Epithelial cell of prostate (primary cell): ENCODE measurements around the gene RAB28.

ENCODE experiments used
- DNase-seq: peaks from one replicate; pipeline ENCODE4 v3.0.0-alpha.2; 2011; ENCODE audit warnings: low read depth, low spot score
- H3K27ac ChIP-seq: fragments of 450-650 bp; 2 replicates; pipeline ENCODE4 v1.5.1; 2017; ENCODE audit warnings: mild to moderate bottlenecking

The RAB28 gene

DNA sequence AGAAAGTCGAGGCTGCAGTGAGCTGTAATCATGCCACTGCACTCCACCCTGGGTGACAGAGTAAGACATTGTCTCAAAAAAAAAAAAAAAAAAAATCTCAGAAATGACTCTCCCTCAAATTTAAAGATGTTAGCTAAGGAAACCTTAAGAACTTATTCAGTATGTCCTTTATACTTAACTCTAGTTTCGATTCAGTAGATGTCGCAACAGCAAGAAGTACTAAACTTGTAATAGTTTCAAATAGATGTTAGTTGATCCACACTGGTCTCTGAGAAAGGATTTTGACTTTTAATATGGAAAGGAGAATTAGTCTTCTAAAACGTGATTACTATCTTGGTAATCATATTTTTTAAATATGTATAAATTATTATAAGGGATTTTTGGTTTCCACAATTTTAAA, 30.6 kb upstream of the RAB28 start:
- H3K27ac ChIP-seq, result no peak overlapping the region
- no peak for DNase-seq

DNA sequence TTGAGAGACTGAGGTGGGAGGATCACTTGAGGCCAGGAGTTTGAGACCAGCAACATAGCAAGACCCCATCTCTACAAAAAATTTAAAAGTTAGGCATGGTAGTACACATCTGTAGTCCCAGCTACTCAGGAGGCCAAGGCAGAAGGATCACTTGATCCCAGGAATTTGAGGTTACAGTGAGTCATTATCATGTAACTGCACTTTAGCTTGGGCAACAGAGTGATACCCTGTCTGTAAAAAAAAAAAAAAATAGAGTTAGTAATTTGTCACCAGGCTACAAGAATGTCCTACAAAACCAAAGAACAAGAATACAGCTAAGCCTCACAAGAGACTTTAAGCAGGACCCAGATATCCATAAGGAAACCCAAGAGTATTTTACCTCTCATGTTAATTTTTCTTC, 27.0 kb upstream of the RAB28 start:
- H3K27ac ChIP-seq, result no peak overlapping the region
- DNase-seq, result no peak

DNA sequence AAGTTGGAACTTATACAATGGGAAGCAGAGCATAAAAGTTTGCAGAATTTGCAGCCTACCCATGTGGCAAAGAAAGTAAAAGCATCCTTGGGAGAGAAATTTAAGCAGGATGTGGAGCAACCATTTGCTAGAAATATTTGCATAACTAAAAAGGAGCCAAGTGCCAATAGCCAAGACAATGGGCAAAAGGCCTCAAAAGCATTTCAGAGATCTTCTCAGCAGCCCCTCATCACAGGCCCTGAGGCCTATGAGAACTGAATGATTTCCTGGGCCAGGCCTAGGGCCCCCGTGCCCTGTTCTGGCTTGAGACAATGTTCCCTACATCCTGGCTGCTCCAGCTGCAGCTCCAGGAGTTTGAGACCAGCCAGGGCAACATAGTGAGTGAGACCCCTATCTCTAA, 25.3 kb upstream of the RAB28 start:
- DNase-seq, result no peak
- no peak overlapping the region for H3K27ac ChIP-seq

DNA sequence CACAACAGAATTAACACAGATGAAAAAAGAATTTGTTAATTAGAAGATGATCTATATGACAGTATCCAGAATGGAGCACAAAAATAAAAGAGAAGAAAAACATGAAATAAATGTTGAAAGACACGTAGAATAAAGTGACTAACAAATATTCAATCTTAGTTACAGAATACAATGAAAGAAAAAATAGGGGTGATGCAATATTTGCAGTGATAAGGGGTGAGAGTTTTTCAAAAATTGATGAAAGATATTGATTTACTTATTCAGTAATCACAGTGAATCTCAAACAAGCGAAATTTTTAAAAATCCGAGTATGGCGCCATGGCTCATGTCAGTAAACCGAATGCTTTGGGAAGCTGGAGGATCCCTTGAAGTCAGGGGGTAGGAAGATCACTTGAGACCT, 20.2 kb upstream of the RAB28 start:
- no peak overlapping the region for H3K27ac ChIP-seq
- no peak for DNase-seq

DNA sequence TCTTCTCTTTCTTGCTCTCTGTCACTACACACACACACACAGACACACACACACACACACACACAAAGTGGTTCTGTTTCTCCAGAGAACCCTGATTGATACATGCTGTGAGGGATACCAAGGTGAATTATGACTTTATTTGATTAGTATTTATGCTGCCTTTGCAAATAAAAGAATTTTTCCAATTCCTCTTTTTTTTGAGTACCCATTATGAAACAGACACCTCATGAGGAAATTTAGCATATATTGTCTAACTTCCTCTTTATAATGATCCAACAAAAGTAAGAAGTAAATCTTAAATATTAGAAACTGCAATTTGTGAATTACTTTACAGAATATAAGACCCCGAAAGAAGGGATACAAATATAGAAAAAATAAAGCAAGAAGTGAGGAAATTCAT, 14.3 kb upstream of the RAB28 start:
- no peak for DNase-seq
- no peak overlapping the region for H3K27ac ChIP-seq

DNA sequence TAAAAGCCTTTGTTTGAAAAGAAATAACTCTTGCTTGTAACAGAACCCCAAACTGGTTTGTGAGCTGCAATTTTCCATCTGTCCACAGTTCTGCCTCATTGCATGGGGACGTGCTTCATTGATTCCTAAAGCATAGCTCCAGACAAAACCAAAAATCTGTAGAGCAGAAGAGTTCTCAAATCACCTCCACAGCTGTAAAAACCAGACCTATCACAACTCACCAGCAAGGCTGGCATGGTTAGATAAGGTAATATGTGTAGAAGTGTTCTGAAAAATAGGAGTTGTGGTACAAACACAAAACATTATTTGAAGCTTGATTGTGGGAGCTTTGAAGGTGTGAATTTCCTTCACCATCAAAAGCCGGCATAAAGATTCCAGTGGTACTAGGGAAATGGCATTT, 12.5 kb upstream of the RAB28 start:
- no peak overlapping the region for H3K27ac ChIP-seq
- no peak for DNase-seq

DNA sequence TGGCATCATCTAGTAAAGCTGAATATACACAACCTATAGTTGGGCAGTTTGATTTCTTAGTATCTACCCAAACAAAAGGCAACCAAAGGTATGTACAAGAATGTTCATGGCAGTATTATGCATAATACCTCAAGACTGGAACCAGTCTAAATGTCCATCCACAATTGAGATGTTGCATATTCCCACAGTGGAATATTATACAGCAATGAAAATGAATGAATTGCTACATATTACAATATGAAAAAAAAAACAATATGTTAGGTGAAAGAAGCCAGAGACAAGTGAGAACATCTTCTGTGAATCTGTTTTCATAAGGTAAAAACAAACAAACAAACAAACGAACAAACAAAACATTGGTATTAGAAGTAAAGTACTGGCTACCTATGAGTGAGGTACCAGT, 11.6 kb upstream of the RAB28 start:
- DNase-seq, result no peak
- no peak overlapping the region for H3K27ac ChIP-seq

DNA sequence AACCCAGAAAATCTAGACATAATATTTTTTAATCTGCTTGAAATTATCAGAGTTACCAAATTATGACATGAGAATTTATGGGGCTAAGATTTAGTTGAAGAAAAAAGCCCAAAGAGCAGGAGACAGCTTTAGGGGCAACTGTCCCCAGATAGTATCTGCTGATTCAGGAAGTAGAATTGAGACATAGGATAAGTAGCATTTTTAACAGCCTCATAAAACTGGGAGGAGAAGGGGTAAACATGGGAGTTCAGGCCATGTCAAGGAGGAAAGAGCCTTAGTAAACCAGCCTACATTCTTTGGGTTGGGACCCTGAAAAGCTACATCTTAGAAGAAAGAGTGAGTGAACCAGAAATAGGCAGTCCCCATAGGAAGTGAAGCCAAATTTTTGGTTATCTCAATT, 9.7 kb upstream of the RAB28 start:
- no peak for DNase-seq
- H3K27ac ChIP-seq, result no peak overlapping the region

DNA sequence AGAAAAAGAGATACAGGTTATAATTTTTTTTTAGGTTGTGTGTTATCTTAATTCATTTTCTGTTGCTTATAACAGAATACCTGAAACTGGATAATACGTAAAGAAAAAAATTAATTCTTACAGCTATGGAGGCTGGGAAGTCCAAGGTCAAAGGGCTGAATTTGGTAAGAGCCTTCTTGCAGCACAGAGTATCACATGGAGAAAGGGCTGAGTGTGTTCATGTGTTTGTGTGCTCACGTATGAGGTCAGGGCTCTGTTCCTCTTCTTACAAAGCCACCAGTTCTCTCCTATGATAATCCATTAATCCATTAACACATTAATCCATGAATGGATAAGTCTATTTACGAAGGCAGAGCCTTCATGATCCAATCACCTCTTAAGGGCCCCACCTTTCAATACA, 8.6 kb upstream of the RAB28 start:
- no peak overlapping the region for H3K27ac ChIP-seq

DNA sequence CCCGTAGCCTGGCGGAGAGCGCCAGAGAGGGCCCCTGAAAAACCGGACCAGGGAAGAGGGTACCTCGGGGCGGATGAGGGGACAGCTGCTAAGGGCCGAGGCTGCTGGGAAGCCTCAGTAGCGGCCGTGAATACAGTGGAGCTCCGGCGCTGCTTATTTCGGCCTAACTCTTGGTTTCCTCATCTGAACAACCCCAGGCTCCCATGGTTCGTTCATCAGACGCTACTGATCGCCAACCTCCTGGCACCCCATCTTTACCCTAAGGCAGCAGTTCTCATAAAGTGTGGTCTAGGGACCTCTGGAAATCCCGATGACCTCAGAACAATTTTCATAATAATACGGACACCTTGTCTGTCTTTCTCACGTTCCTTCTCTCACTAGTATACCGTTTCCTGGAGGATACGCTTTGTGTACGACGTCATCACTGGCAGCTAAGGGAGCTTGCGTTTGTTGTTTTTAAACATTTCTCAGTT, 645 bp upstream of the RAB28 start:
- no peak for DNase-seq

More for the DNA sequence above, 8.6 kb upstream of the RAB28 start:
- no peak for DNase-seq

DNA sequence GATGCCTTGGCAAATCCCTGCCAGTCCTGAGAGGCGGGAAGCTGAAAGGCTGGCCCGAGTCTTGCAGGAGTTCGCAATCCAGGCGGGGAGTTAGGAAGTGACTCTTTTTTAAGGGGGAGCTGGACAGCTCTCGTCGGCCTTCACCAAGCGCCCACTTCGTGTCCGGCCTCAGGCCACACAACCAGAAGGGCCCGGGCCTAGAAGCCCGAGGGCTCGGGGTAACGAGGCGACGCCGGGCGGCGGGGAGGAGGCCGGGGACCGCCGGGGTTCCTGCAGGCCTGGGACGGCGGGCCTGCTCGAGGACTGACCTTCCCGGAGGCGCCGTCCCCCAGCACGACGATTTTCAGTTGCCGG, 395 bp downstream of the RAB28 start:
- peak overlapping the region; percentile 75 for H3K27ac ChIP-seq
- no peak for DNase-seq

More for the DNA sequence above, 645 bp upstream of the RAB28 start:
- H3K27ac ChIP-seq, result peak overlapping the region; percentile 75

DNA sequence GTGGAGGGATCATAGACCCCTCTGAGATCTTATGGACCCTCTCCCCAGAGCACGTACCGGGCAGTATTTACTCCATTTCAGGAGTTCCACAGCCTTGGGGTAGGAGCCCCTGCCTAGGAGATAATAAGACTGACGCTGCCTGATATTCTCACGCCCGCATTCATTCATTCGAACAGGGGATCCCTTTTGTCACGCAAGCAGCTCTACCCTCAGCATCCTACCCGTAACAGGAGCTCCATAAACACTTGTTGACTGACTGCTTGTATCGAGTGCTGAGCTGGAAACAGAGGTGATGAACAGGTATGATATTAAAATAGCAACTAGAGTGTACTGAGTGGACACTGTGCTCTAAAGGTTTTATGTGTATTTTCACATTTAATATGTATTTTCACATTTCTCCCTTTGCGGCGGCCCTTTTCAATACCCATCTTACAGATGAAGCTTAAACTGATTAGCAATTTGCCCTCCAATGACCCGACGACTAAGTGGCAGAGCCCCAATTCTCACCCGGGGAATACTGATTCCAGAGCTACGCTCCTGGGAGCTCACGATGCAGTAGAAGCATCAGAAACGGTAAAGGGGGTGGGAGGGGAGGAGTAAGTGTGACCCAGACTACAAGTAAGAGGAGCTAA, 888 bp downstream of the RAB28 start:
- H3K27ac ChIP-seq, result peak overlapping the region; percentile 75
- no peak for DNase-seq

DNA sequence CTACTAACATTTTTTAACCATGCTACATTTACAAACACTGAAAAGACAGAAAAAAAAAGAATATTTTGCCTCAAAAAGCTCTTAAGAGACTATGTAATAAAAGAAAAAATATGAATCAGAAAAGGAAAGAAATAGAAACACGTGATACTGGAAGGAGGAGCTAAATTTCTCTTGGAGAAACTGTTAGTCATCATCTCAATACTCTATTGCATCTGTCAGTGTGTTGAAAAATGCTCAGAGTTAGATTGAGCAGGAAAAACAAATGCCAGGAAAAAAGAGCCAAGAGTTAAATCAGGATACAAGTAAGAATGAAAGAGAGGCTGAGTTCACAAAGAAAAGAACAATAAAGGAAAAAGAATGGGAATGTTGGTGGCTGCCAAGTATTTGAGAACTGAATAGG, 2.6 kb downstream of the RAB28 start:
- DNase-seq, result no peak
- H3K27ac ChIP-seq, result no peak overlapping the region

DNA sequence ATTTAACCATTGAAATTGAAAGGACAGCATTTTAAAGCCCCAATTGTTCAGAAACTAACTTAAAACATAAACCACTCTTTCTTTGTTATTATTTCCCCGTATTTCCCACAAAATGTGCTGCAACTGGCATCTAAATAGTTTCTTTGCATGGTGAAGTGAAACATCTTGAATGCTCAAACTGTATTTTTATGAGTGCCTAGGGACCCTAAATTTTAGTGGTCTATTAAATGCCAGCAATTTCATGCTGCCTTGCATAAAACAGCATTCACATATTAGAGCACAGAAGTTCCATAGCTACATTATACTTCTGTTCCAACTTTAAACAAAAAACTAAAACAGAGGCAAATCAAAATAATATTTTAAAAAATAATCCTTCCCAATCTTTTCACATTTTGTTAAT, 5.4 kb downstream of the RAB28 start:
- H3K27ac ChIP-seq, result no peak overlapping the region
- no peak for DNase-seq

DNA sequence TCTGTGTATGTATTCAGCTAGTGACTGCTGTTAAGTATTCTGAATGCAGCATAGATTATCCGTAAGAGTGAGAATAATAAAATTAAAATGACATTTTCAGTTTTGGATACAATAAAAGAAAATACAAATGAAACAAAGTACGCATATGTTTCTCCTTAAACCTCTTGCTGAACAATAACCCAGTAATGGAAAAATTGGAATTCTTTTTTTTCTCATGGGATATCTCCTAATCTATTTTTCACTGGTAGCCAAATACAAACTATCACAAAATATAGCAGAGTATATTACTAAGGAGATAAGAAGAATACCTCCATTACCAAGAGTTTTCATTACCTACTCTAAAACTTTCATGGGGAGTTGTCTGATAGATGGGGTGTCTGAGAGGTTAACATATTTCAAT, 6.0 kb downstream of the RAB28 start:
- no peak for DNase-seq
- no peak overlapping the region for H3K27ac ChIP-seq

DNA sequence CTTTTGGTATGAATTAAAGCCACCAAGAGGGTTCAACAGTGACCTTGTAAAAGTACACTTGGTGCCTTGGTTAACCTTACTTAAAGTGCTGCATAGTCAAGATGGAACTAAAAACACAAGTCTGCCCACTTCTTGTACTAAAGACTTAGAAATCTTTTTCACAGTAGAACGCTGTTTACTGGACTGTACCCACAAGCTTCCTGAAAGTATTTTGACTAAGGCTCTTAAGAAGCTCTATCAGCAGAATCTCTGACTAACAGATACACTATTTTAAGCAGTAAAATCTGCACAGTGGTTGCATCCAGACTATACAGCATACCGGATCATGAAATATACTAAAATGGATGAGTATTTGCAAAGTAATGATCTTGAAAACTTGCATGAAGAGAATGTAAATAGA, 7.2 kb downstream of the RAB28 start:
- no peak for DNase-seq
- no peak overlapping the region for H3K27ac ChIP-seq

DNA sequence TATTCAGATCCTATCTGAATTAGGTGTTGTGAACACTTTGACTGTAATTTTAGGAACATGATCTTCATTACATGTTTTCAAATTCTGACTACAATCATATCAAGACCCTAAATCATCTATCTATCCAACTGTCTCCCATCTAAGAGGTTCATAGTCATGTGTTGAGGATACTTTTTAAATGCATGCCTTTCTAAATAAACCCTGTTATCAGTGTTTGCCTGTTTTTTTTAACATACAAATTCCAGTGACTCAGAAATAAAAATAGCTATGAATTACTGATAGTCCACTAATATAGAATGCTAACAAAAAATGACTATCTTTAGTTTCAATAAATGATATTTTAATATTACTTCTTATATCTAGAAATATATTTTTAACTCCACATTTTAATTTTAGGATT, 8.0 kb downstream of the RAB28 start:
- DNase-seq, result no peak
- no peak overlapping the region for H3K27ac ChIP-seq

DNA sequence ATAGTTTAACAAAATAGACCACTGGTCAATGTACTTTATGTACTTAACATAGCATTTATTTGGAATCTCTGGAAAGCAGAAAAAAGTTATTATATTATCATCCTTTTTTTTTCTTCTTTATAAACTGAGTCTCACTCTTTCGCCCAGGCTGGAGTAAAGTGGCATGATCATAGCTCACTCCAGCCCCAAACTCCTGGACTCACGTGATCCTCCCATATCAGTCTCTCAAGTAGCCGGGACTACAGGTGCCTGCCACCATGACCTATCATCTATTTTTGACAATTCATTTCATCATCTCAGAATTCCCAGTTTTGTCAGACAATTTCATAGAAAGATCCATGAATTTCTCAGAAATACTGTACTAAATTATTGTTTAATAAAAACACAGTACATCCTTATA, 12.7 kb downstream of the RAB28 start:
- no peak for DNase-seq
- H3K27ac ChIP-seq, result no peak overlapping the region

DNA sequence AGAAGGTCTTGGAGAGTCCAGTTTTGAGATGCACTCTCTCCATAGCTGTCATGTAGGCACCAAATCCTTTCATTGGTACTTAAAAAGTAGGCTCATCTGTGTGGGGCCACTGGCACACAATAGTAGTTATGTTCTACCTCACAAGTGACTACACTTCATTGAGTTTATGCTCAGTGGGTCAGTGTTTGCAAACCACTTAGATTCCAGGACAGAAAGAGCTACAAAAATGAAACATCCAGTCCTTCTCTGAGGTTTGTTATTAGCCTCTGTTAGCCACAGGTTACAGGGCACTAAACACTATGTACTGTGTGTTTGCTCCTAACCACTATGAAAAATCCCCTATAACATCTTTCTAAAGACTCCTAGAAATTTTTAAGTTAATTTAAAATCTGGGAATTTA, 13.8 kb downstream of the RAB28 start:
- H3K27ac ChIP-seq, result no peak overlapping the region
- no peak for DNase-seq

DNA sequence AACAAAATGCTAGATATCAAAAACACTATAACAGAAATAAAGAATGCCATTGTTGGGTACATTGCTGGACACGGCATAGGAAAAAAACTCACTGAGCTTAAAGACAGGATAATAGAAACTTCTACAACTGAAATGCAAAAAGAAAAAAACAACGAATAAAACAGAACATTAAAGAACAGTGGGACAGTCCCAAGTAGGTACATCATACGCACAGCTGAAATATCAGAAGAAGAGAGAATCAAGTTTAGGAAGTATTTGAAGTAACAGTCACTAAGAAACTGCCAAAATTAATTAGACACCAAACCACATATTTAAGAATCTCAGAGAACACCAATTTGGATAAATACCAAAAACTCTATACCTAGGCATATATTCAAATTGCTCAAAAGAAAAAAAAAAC, 19.2 kb downstream of the RAB28 start:
- DNase-seq, result no peak

DNA sequence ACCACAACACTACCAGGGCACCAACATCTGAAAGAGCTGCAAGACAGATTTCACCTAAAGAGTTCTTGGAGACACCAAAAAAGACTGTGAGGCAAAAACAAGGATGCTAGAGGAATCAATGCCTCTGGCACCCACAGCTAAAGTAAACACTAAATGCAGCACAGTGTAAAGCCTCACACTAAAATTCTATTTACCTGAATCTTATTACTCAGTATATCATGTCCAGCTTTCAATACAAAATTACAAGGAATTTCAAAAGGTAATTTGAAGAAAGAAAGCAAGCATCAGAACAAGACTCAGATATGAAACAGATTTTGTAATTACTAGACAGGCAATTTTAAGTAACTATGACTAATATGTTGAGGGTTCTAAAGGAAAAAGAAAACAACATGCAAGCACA, 19.6 kb downstream of the RAB28 start:
- no peak overlapping the region for H3K27ac ChIP-seq
- no peak for DNase-seq

More for the DNA sequence above, 19.2 kb downstream of the RAB28 start:
- no peak overlapping the region for H3K27ac ChIP-seq

DNA sequence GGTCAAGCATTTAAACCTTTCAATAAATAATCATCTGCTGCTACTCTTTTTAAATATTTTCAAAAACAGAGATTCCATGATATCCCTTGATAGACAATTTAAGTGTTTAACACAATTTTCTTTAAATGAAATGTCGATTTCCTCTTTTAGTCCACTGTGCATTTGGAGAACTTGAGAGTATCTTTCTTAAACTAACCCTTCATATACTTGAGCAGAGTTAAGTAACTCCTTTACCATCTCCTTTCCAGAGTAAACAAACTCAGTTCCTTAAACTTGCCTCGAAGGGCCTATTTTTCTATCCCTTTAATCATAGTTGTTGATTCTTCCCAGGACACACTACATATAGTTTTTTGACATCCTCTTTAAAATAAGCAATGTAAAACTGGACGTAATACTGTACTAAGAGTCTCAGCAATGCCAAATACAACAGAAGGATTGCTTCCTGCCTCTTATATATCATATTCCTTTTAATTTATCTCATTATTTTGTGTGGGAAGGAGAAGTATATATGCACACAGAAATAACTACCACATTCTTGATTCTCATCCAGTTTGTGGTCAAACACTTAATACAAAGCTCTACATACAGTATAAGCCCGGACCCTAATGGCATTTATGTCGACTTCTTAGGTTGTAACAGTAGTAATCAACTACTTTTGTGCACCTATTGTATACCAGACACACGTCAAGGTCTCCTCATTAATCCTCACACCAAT, 22.8 kb downstream of the RAB28 start:
- no peak overlapping the region for H3K27ac ChIP-seq
- no peak for DNase-seq
